DND-41 (cell line): ENCODE results near the gene DDX1.

Experiments used
- ATAC-seq: fragments of 200-7000 bp; cut with Tn5 transposase; 3 replicates; pipeline ENCODE4 v1.9.1; 2021; ENCODE audit warnings: low read depth; ENCODE audit not compliant: insufficient read depth
- DNase-seq: peaks from one replicate; pipeline ENCODE4 v3.0.0-alpha.2; 2020
- H2AFZ ChIP-seq: 2 replicates; pipeline ENCODE4 v1.6.0; 2012; ENCODE audit warnings: low read depth, low read length
- H3K27ac ChIP-seq: 2 replicates; pipeline ENCODE4 v1.5.1; 2012; ENCODE audit warnings: low read length, inconsistent platforms
- H3K27me3 ChIP-seq: fragments of 200-600 bp; sonication (generic); 2 replicates; pipeline ENCODE4 v1.6.0; 2012; ENCODE audit warnings: low read length, mild to moderate bottlenecking, inconsistent platforms; ENCODE audit not compliant: insufficient read depth, poor library complexity
- H3K36me3 ChIP-seq: 2 replicates; pipeline ENCODE4 v1.5.1; 2012; ENCODE audit warnings: low read length, inconsistent platforms; ENCODE audit not compliant: insufficient read depth
- H3K4me1 ChIP-seq: 2 replicates; pipeline ENCODE4 v1.5.1; 2012; ENCODE audit warnings: mild to moderate bottlenecking, low read length; ENCODE audit not compliant: insufficient read depth
- H3K4me2 ChIP-seq: 2 replicates; pipeline ENCODE4 v1.6.0; 2012; ENCODE audit warnings: mild to moderate bottlenecking, moderate library complexity, low read length, inconsistent platforms; ENCODE audit not compliant: insufficient read depth
- H3K4me3 ChIP-seq, 2 experiments: fragments of 200-600 bp in 1 of 2; shearing (Covaris generic) in 1 of 2; 2 replicates each; pipeline ENCODE4 v1.5.1; 2012 to 2016; ENCODE audit warnings: inconsistent platforms in 2 of 2, low read length in 2 of 2, mild to moderate bottlenecking in 2 of 2, low read depth in 1 of 2, moderate library complexity in 1 of 2
- H3K79me2 ChIP-seq: 2 replicates; pipeline ENCODE4 v1.6.0; 2012; ENCODE audit warnings: low read length, inconsistent platforms; ENCODE audit not compliant: insufficient read depth
- H3K9ac ChIP-seq: 2 replicates; pipeline ENCODE4 v1.6.0; 2012; ENCODE audit warnings: low read depth, mild to moderate bottlenecking, inconsistent platforms, low read length, moderate library complexity
- H3K9me3 ChIP-seq: 2 replicates; pipeline ENCODE4 v1.5.1; 2012; ENCODE audit warnings: low read length, moderate library complexity, mild to moderate bottlenecking, inconsistent platforms; ENCODE audit not compliant: insufficient read depth, severe bottlenecking
- H4K20me1 ChIP-seq: 2 replicates; pipeline ENCODE4 v1.6.0; 2012; ENCODE audit warnings: low read length; ENCODE audit not compliant: insufficient read depth
- CTCF ChIP-seq: IDR thresholded peaks from 2 replicates; pipeline ENCODE4 v1.5.1; 2012; ENCODE audit warnings: borderline replicate concordance, low read length, moderate library complexity, mild to moderate bottlenecking; ENCODE audit not compliant: poor library complexity, severe bottlenecking; ENCODE audit errors: extremely low read depth
- EZH2 ChIP-seq: IDR thresholded peaks from 3 replicates; pipeline ENCODE4 v1.6.1; 2012; ENCODE audit warnings: borderline replicate concordance, low read depth, mild to moderate bottlenecking, moderate library complexity, low read length, inconsistent platforms; ENCODE audit not compliant: severe bottlenecking

DDX1 gene

GRCh38 chr2:15664273-15665066, 72.8 kb downstream of the DDX1 start:
- Histone ChIP-seq H3K4me2 (no peak overlapping the region), H3K36me3 (no peaks in the 10 kb centered on the region), H3K4me3 (no peak overlapping the region), H3K27me3 (no peaks in the 10 kb centered on the region), H3K27ac (no peak overlapping the region), H4K20me1 (no peaks in the 10 kb centered on the region), H3K9me3 (no peaks in the 10 kb centered on the region), H3K79me2 (no peaks in the 10 kb centered on the region), H2AFZ (no peak overlapping the region), H3K4me1 (no peaks in the 10 kb centered on the region), H3K9ac (no peak overlapping the region)
- ATAC-seq (no peak), DNase-seq (no peak)
- TF ChIP-seq EZH2: no peak
- no peak for TF ChIP-seq CTCF

DNA sequence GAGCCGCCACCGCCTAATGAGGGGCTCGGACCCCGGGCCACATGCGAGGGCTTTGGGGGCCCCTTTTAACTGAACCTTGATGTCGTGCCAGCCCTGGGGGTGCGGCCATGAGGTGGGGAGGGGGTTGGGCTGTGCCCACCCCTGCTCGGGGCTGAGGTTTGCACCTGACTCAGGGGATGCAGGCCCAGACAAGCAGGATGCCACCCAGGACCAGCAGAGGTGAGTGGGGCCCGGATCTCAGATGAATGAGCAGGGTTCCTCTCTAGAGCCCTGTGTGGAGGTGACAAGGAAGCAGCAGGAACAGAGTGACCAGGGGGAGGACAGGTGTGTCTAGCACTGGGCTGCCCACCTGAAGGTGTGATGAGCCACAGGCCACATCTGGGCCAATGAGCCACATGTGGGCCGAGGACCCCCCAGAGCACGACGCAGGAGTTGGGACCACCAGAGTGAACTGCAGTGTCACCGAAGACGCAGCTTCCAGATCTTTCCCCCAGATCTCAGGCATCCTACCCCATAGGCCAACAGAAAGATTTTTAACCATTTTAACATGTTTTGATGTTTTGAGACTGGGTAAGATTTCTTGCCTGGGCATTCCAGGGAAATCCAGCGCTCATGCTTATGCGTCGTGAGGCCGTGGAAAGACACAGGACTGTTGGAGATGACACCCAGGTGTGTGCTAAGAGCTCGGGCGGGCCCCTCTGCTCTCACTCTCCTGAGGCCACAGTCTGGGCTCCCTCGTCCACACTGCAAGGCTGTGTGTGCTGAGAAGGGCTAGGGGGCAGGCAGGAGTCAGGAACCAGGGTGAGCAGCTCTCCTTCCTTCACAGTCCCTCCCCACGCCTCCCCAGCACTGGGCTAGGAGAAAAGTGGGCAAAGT, 73.6 kb downstream of the DDX1 start:
- DNase-seq (no peak), ATAC-seq (no peak)
- H3K27me3 ChIP-seq: no peaks in the 10 kb centered on the region
- H3K9ac ChIP-seq: no peak overlapping the region
- H3K79me2 ChIP-seq: no peaks in the 10 kb centered on the region
- H2AFZ ChIP-seq: no peak overlapping the region
- H4K20me1 ChIP-seq: no peaks in the 10 kb centered on the region
- no peaks in the 10 kb centered on the region for H3K9me3 ChIP-seq
- no peak overlapping the region for H3K27ac ChIP-seq
- H3K36me3 ChIP-seq: no peaks in the 10 kb centered on the region
- H3K4me1 ChIP-seq: no peaks in the 10 kb centered on the region
- TF ChIP-seq EZH2 (no peak), CTCF (no peak)
- H3K4me2 ChIP-seq: no peak overlapping the region
- H3K4me3 ChIP-seq: no peak overlapping the region

- no peak overlapping the region for H3K9ac ChIP-seq
- no peaks in the 10 kb centered on the region for H4K20me1 ChIP-seq
- H3K36me3 ChIP-seq: no peaks in the 10 kb centered on the region
- H3K4me2 ChIP-seq: no peak overlapping the region
- no peak overlapping the region for H3K4me3 ChIP-seq
- no peak overlapping the region for H3K27ac ChIP-seq
- ATAC-seq (no peak), DNase-seq (no peak)
- no peaks in the 10 kb centered on the region for H3K9me3 ChIP-seq
- H2AFZ ChIP-seq: no peak overlapping the region
- H3K4me1 ChIP-seq: no peaks in the 10 kb centered on the region
- no peak for TF ChIP-seq CTCF
- TF ChIP-seq EZH2: no peak
- H3K79me2 ChIP-seq: no peaks in the 10 kb centered on the region
- no peaks in the 10 kb centered on the region for H3K27me3 ChIP-seq
Measured at GRCh38 chr2:15665943-15666460, 74.3 kb downstream of the DDX1 start.
